IMR-90 (cell line): ENCODE data around the gene DNAH9. TPM values are rescaled to one million over a fixed set of nuclear protein-coding genes. Genes with fewer than 3 reads are reported as not detected.

Experiments
- ATAC-seq: fragments of 200-7000 bp; cut with Tn5 transposase; 2 replicates; pipeline ENCODE4 v1.9.1; 2020; ENCODE audit warnings: low read depth, mild to moderate bottlenecking, moderate library complexity
- BruUV-seq: library from RNA; stranded (reverse); fragments of 400-500 nt; replicated peaks from 2 replicates; lab custom pipeline; 2021; lab: Mats Ljungman, UMichigan
- CTCF ChIA-PET: fragments of 300-600 bp; formaldehyde crosslinking; extraction: SDS; loops from one replicate; lab custom pipeline; 2021; ENCODE audit warnings: antibody characterized with exemption; lab: Yijun Ruan, JAX
- POLR2A ChIA-PET: fragments of 300-600 bp; sonication (Branson Sonifier 250); formaldehyde crosslinking; loops from one replicate; lab custom pipeline; 2022; ENCODE audit warnings: antibody characterized with exemption; ENCODE audit not compliant: unreplicated experiment; lab: Charles Lee
- DNase-seq: peaks from one replicate; pipeline ENCODE4 v3.0.0; 2013
- H2AFZ ChIP-seq: replicated peaks from 2 replicates; pipeline ENCODE3; 2013; ENCODE audit warnings: low read length, mild to moderate bottlenecking; ENCODE audit not compliant: poor library complexity
- H2AK5ac ChIP-seq: 2 replicates; pipeline ENCODE4 v1.6.1; 2013; ENCODE audit warnings: low read depth, low read length, inconsistent platforms
- H2AK9ac ChIP-seq: replicated peaks from 2 replicates; pipeline ENCODE3; 2013; ENCODE audit warnings: mild to moderate bottlenecking, low read depth, low read length, moderate library complexity; ENCODE audit not compliant: poor library complexity
- H2BK120ac ChIP-seq: 2 replicates; pipeline ENCODE4 v1.6.1; 2013; ENCODE audit warnings: low read depth, low read length, inconsistent platforms
- H2BK15ac ChIP-seq: 3 replicates; pipeline ENCODE4 v1.6.1; 2013; ENCODE audit warnings: low read depth, low read length, inconsistent platforms
- H2BK20ac ChIP-seq: 2 replicates; pipeline ENCODE4 v1.6.1; 2013; ENCODE audit warnings: low read depth, mild to moderate bottlenecking, inconsistent platforms, low read length, moderate library complexity
- H2BK5ac ChIP-seq: 2 replicates; pipeline ENCODE4 v1.6.1; 2013; ENCODE audit warnings: mild to moderate bottlenecking, low read depth, low read length, inconsistent platforms; ENCODE audit not compliant: poor library complexity, severe bottlenecking
- H3K14ac ChIP-seq: replicated peaks from 2 replicates; pipeline ENCODE4 v1.6.1; 2013; ENCODE audit warnings: low read depth, low read length, inconsistent platforms
- H3K18ac ChIP-seq: 2 replicates; pipeline ENCODE4 v1.6.1; 2013; ENCODE audit warnings: low read depth, low read length, control low read depth
- H3K23ac ChIP-seq: 2 replicates; pipeline ENCODE4 v1.6.1; 2013; ENCODE audit warnings: low read depth, low read length, inconsistent platforms
- H3K27ac ChIP-seq: 2 replicates; pipeline ENCODE4 v1.5.1; 2013; ENCODE audit warnings: mild to moderate bottlenecking, control low read depth, low read length; ENCODE audit not compliant: insufficient read depth
- H3K27me3 ChIP-seq: 2 replicates; pipeline ENCODE4 v1.6.1; 2013; ENCODE audit warnings: low read length; ENCODE audit not compliant: control insufficient read depth, insufficient read depth
- H3K36me3 ChIP-seq: 2 replicates; pipeline ENCODE4 v1.6.1; 2013; ENCODE audit warnings: low read length, mixed read lengths; ENCODE audit not compliant: control insufficient read depth, insufficient read depth
- H3K4ac ChIP-seq: 2 replicates; pipeline ENCODE4 v1.6.1; 2013; ENCODE audit warnings: low read depth, low read length, inconsistent platforms
- H3K4me1 ChIP-seq: 2 replicates; pipeline ENCODE4 v1.6.1; 2013; ENCODE audit warnings: low read length, mixed read lengths; ENCODE audit not compliant: control insufficient read depth, insufficient read depth
- H3K4me2 ChIP-seq: 2 replicates; pipeline ENCODE4 v1.6.1; 2013; ENCODE audit warnings: low read depth, mild to moderate bottlenecking, control low read depth, low read length, moderate library complexity
- H3K4me3 ChIP-seq: 2 replicates; pipeline ENCODE4 v1.5.1; 2013; ENCODE audit warnings: low read depth, mild to moderate bottlenecking, control low read depth, low read length, moderate library complexity; ENCODE audit not compliant: insufficient read depth
- H3K56ac ChIP-seq: 2 replicates; pipeline ENCODE4 v1.6.1; 2013; ENCODE audit warnings: low read length, inconsistent platforms; ENCODE audit not compliant: insufficient read depth; ENCODE audit errors: extremely low read depth
- H3K79me1 ChIP-seq, 2 experiments: 2 replicates each; pipeline ENCODE4 v1.6.1; 2013; ENCODE audit warnings: low read length in 2 of 2, inconsistent platforms in 1 of 2, low read depth in 1 of 2
- H3K9ac ChIP-seq: 2 replicates; pipeline ENCODE4 v1.6.1; 2013; ENCODE audit warnings: low read depth, low read length, control low read depth
- H3K9me1 ChIP-seq: 2 replicates; pipeline ENCODE4 v1.6.1; 2013; ENCODE audit warnings: low read length, inconsistent platforms; ENCODE audit not compliant: insufficient read depth
- H3K9me3 ChIP-seq: 2 replicates; pipeline ENCODE4 v1.6.1; 2013; ENCODE audit warnings: low read length; ENCODE audit not compliant: control insufficient read depth, insufficient read depth
- H4K20me1 ChIP-seq: 2 replicates; pipeline ENCODE4 v1.6.1; 2013; ENCODE audit warnings: low read length, inconsistent platforms; ENCODE audit not compliant: insufficient read depth
- H4K5ac ChIP-seq: 2 replicates; pipeline ENCODE4 v1.6.1; 2013; ENCODE audit warnings: mild to moderate bottlenecking, low read depth, low read length, control low read depth
- H4K8ac ChIP-seq, 2 experiments: 2 replicates each; pipeline ENCODE4 v1.6.1; 2013; ENCODE audit warnings: low read depth in 2 of 2, low read length in 2 of 2, control low read depth in 1 of 2, inconsistent platforms in 1 of 2
- H4K91ac ChIP-seq: 2 replicates; pipeline ENCODE4 v1.6.1; 2013; ENCODE audit warnings: low read depth, low read length, inconsistent platforms; ENCODE audit not compliant: insufficient read depth
- BHLHE40 ChIP-seq: fragments of 150-350 bp; IDR thresholded peaks from 2 replicates; pipeline ENCODE4 v1.6.1; 2016; ENCODE audit warnings: mild to moderate bottlenecking, low read depth, low read length
- CEBPB ChIP-seq: IDR thresholded peaks from 2 replicates; pipeline ENCODE4 v1.6.1; 2012; ENCODE audit warnings: low read depth, low read length, improper control_type of control experiment
- CHD1 ChIP-seq: IDR thresholded peaks from 2 replicates; pipeline ENCODE4 v1.6.1; 2012; ENCODE audit warnings: low read depth, low read length, improper control_type of control experiment
- ELK1 ChIP-seq: fragments of 150-350 bp; IDR thresholded peaks from 2 replicates; pipeline ENCODE4 v1.6.1; 2016; ENCODE audit warnings: low read depth, mild to moderate bottlenecking, low read length, moderate library complexity, borderline replicate concordance
- FOS ChIP-seq: fragments of 150-350 bp; IDR thresholded peaks from 2 replicates; pipeline ENCODE4 v1.6.1; 2016; ENCODE audit warnings: low read depth, low read length
- MAFK ChIP-seq: IDR thresholded peaks from 2 replicates; pipeline ENCODE4 v1.6.1; 2012; ENCODE audit warnings: low read depth, low read length, improper control_type of control experiment
- MAZ ChIP-seq: IDR thresholded peaks from 2 replicates; pipeline ENCODE4 v1.6.1; 2012; ENCODE audit warnings: low read depth, mild to moderate bottlenecking, low read length, improper control_type of control experiment, moderate library complexity, borderline replicate concordance
- MXI1 ChIP-seq: IDR thresholded peaks from 2 replicates; pipeline ENCODE4 v1.6.1; 2012; ENCODE audit warnings: low read depth, mild to moderate bottlenecking, low read length, moderate library complexity, borderline replicate concordance
- NFE2L2 ChIP-seq: fragments of 150-350 bp; IDR thresholded peaks from 2 replicates; pipeline ENCODE4 v1.6.1; 2016; ENCODE audit warnings: low read depth, mild to moderate bottlenecking, low read length
- POLR2A ChIP-seq: IDR thresholded peaks from 2 replicates; pipeline ENCODE4 v1.6.1; 2012; ENCODE audit warnings: mild to moderate bottlenecking, low read depth, low read length
- RAD21 ChIP-seq: IDR thresholded peaks from 2 replicates; pipeline ENCODE4 v1.6.1; 2012; ENCODE audit warnings: low read length, improper control_type of control experiment
- RCOR1 ChIP-seq: IDR thresholded peaks from 2 replicates; pipeline ENCODE4 v1.6.1; 2012; ENCODE audit warnings: mild to moderate bottlenecking, low read length, improper control_type of control experiment; ENCODE audit not compliant: insufficient replicate concordance
- RFX5 ChIP-seq: IDR thresholded peaks from 2 replicates; pipeline ENCODE4 v1.8.0; 2012; ENCODE audit warnings: low read depth, mild to moderate bottlenecking, low read length, moderate library complexity
- SMC3 ChIP-seq: fragments of 150-350 bp; IDR thresholded peaks from 2 replicates; pipeline ENCODE4 v1.6.1; 2016; ENCODE audit warnings: low read depth, mild to moderate bottlenecking, antibody characterized with exemption, low read length, moderate library complexity
- USF2 ChIP-seq: fragments of 150-350 bp; IDR thresholded peaks from 2 replicates; pipeline ENCODE4 v1.6.1; 2017; ENCODE audit warnings: mild to moderate bottlenecking, antibody characterized with exemption, low read length, low read depth
- WGBS, 2 experiments: methylation state at CpG; one replicate each; pipeline versions ENCODE4 v1.1.5 to v1.1.7; 2013; ENCODE audit warnings: missing lambda C conversion rate in 2 of 2; ENCODE audit not compliant: insufficient read length in 1 of 2; ENCODE audit errors: extremely low coverage in 2 of 2; 5-methylcytosine and 5-hydroxymethylcytosine counted together
- dilution Hi-C: fragments of 300-500 bp; cut with HindIII; formaldehyde crosslinking; loops from one replicate; pipeline ENCODE4 v1.14.3; 2018; ENCODE audit warnings: low sequenced_read_pairs; ENCODE audit not compliant: unreplicated experiment
- in situ Hi-C: fragments of 300-500 bp; cut with MboI; formaldehyde crosslinking; loops from 3 replicates; pipeline ENCODE4 v1.14.3; 2019; ENCODE audit warnings: low sequenced_read_pairs, inconsistent platforms, mixed read lengths
- intact Hi-C: fragments of 100-400 bp; cut with micrococcal nuclease; formaldehyde crosslinking; loops from 2 replicates; pipeline ENCODE4 v1.10.0; 2022
- polyA plus RNA-seq, 3 experiments: library from polyadenylated mRNA; depleted of rRNA; stranded (reverse); fragments of >200 nt; gene quantifications; 2 replicates each; pipeline ENCODE4 v1.2.3, GENCODE V29; 2012; ENCODE audit warnings: low replicate concordance in 1 of 3
- total RNA-seq: library from RNA; depleted of rRNA; stranded (reverse); fragments of >200 nt; gene quantifications from 2 replicates; pipeline ENCODE4 v1.2.3, GENCODE V29; 2012
- TF ChIP-seq, protein P1 (sequence below): conservative IDR thresholded peaks from 2 replicates; pipeline ENCODE4 v1.5.1; 2012; ENCODE audit warnings: mild to moderate bottlenecking, low read depth, low read length, improper control_type of control experiment

The DNAH9 gene
- total and polyA plus RNA-seq, 2 of the 4 experiments (the other 2 are of a cell fraction), result not detected

DNA sequence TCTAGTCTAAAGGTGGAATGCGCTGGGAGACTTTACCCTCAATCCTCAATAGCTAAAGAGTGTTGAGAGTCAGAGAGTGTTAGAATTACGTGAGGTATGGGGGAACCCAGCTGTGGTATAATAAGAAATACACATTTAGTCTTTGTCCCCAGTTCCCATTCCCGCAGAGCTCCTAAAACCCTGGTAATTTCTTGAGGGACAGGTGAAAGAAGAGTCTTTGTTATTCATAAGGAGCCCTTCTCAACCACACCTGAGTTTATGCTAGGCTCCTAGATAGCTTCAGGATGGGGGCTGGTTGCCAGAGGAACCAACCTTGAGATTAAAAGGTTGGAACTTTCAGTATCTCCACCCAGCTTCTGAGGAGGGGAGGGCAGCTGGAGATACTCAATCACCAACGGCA is 393.2 kb downstream of the DNAH9 start:
- H3K9me1 ChIP-seq, result no peaks in the 10 kb centered on the region
- H3K27ac ChIP-seq, result no peak overlapping the region
- H3K56ac ChIP-seq, result no peak overlapping the region
- in situ Hi-C loops (loop anchor here (10.0 to 25.0 kb wide), 3 partner anchors 1013 to 1329 kb away; partner anchors contain the start of genes MYH3 and TMEM220), dilution Hi-C loops (no loop called here), intact Hi-C loops (loop anchor here (10.0 kb wide), 1 partner anchor 1267 kb away; no protein-coding TSS in a partner anchor)
- H4K91ac ChIP-seq, result no peak overlapping the region
- no peak overlapping the region for H3K18ac ChIP-seq
- H4K20me1 ChIP-seq, result no peaks in the 10 kb centered on the region
- no peak overlapping the region for H4K8ac ChIP-seq
- H3K27me3 ChIP-seq, result no peaks in the 10 kb centered on the region
- TF ChIP-seq MXI1 (no peak), CHD1 (no peak), RCOR1 (no peak), MAZ (no peak), POLR2A (no peak), ELK1 (no peak), CEBPB (no peak), RFX5 (no peak), FOS (no peak), RAD21 (no peak), SMC3 (no peak), BHLHE40 (no peak), USF2 (no peak), NFE2L2 (no peak), MAFK (no peak)
- TF ChIP-seq, protein P1, sequence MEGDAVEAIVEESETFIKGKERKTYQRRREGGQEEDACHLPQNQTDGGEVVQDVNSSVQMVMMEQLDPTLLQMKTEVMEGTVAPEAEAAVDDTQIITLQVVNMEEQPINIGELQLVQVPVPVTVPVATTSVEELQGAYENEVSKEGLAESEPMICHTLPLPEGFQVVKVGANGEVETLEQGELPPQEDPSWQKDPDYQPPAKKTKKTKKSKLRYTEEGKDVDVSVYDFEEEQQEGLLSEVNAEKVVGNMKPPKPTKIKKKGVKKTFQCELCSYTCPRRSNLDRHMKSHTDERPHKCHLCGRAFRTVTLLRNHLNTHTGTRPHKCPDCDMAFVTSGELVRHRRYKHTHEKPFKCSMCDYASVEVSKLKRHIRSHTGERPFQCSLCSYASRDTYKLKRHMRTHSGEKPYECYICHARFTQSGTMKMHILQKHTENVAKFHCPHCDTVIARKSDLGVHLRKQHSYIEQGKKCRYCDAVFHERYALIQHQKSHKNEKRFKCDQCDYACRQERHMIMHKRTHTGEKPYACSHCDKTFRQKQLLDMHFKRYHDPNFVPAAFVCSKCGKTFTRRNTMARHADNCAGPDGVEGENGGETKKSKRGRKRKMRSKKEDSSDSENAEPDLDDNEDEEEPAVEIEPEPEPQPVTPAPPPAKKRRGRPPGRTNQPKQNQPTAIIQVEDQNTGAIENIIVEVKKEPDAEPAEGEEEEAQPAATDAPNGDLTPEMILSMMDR, result no peak
- H3K4me3 ChIP-seq, result no peak overlapping the region
- ChIA-PET POLR2A (no interaction called here), CTCF (no interaction called here)
- no peak overlapping the region for H2AK9ac ChIP-seq
- no peak overlapping the region for H2BK20ac ChIP-seq
- ATAC-seq (no peak), DNase-seq (no peak)
- H2BK5ac ChIP-seq, result no peak overlapping the region
- no peak overlapping the region for H2AK5ac ChIP-seq
- H3K79me1 ChIP-seq, result peaks cover 0 to 7% of the 10 kb centered on the region in 2 experiments; a peak in 2 of 4 replicates
- H3K4ac ChIP-seq, result no peak overlapping the region
- H2BK120ac ChIP-seq, result no peak overlapping the region
- BruUV-seq, result no TSS peak
- no peak overlapping the region for H3K4me2 ChIP-seq
- H2BK15ac ChIP-seq, result no peak overlapping the region
- no peak overlapping the region for H3K9ac ChIP-seq
- no peak overlapping the region for H4K5ac ChIP-seq
- H3K9me3 ChIP-seq, result no peaks in the 10 kb centered on the region
- peaks cover 20% of the 10 kb centered on the region for H3K36me3 ChIP-seq
- no peak overlapping the region for H3K23ac ChIP-seq
- no CpG with 5 or more reads among the region's 4 CpGs for WGBS, 2 experiments
- H3K14ac ChIP-seq, result no peak overlapping the region
- H3K4me1 ChIP-seq, result no peaks in the 10 kb centered on the region
- H2AFZ ChIP-seq, result no peak overlapping the region
